T-helper 2 cell treated with Interferon-gamma antibody and Interleukin-4, amounts not matched to agents 100 ng/mL and 5 ng/mL, for 36 hours (primary cell): ENCODE results near the gene CNTF. TPM values are rescaled to one million over a fixed set of nuclear protein-coding genes. Genes with fewer than 3 reads are reported as not detected.

Experiments
- intact Hi-C: fragments of 100-400 bp; cut with micrococcal nuclease; formaldehyde crosslinking; loops from one replicate; pipeline ENCODE4 v1.15.1; 2023
- total RNA-seq: library from RNA; stranded (reverse); gene quantifications from 2 replicates; pipeline ENCODE4 v1.2.3, GENCODE V29; 2022

The CNTF gene, protein sequence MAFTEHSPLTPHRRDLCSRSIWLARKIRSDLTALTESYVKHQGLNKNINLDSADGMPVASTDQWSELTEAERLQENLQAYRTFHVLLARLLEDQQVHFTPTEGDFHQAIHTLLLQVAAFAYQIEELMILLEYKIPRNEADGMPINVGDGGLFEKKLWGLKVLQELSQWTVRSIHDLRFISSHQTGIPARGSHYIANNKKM
- 3.6 and 4.6 TPM in 2 replicates for total RNA-seq

DNA sequence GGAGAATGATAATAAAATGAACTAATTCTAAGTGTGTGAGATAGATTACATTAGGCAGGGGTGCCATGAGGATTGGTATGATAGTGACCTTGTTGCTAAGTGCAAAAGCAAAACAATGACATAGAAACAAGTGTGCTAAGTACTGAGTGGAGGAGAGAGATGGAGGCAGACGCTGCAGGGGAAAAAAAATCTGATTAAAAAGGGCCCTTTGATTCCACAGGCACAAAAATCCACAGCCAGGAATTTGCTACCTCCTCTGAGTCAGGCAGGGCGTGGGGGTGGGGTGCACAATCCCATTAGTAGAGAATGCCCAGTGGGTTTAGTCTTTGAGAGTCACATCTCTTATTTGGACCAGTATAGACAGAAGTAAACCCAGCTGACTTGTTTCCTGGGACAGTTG lies at the start of gene CNTF:
CNTF (plus strand) TSS at position 322 of the 400 bp plus-strand sequence. CDS start 88 bp downstream, outside the sequence.
- intact Hi-C loops, result no loop called here

DNA sequence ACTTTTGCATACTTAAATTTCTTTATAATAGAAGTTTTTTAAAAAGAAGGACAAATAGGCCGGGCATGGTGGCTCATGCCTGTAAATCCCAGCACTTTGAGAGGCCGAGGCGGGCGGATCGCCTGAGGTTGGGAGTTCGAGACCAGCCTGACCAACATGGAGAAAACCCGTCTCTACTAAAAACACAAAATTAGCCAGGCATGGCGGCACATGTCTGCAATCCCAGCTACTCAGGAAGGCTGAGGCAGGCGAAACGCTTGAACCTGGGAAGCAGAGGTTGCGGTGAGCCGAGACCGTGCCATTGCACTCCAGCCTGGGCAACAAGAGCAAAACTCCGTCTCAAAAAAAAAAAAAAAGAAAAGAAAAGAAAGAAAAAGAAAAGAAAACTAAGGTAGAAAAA lies 49.6 kb upstream of the CNTF start:
- intact Hi-C loops, result loop anchor here (1.0 kb wide), 1 partner anchor 48 kb away; no protein-coding TSS in a partner anchor

DNA sequence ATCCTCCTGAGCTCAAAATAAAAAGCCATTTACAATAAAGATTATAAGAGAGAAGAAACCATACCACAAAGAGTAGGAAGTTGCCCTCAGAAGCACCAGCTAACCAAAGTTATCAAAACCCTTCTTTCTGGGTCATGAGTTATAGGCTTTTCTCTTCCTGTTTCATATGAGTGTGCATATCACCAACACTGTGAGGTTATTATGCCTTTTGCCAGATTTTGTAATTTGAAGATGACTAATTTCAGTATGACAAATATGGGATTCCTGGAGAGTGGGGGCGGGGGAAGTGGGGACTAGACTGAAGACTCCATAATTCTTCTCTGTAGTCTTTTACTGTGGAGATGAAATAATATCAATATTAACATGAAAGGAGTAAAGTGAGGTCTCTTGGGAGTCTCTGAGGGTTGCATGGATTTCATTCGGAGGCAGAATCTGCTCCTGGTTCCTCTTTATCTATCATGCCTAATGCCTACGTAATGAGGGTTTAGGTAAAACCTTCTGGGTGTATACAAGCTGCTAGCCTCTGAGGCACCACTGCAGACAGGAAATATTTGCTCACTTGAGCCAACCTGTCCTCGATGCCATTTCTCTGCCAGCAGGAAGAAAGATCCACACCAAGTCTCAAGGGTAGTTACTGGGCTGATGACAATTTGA lies 48.9 kb upstream of the CNTF start:
- intact Hi-C loops, result loop anchor here (1.0 to 2.0 kb wide), 2 partner anchors 48 to 781 kb away; no protein-coding TSS in a partner anchor

DNA sequence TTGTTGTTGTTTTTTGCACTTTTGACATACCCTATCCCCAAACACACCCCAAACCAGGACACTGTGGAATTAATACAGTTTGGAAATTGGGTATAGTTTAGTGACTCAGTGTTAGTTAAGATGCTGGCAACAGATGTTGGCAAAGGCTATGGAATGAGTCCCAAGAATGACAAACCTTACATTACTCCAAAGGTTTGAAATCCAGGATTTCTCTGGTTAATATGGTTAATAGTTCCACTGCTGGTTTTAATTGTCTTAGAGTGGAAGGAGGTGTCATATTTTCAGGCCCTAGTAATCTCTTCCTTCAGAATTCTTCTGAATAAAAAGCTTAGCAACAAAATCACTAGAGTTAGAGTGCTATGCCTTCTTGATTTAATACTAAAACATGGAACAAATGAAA lies 47.6 kb upstream of the CNTF start:
- intact Hi-C loops, result loop anchor here (2.0 to 5.0 kb wide), 4 partner anchors 42 to 1148 kb away; partner anchors contain the start of gene SLC43A3

DNA sequence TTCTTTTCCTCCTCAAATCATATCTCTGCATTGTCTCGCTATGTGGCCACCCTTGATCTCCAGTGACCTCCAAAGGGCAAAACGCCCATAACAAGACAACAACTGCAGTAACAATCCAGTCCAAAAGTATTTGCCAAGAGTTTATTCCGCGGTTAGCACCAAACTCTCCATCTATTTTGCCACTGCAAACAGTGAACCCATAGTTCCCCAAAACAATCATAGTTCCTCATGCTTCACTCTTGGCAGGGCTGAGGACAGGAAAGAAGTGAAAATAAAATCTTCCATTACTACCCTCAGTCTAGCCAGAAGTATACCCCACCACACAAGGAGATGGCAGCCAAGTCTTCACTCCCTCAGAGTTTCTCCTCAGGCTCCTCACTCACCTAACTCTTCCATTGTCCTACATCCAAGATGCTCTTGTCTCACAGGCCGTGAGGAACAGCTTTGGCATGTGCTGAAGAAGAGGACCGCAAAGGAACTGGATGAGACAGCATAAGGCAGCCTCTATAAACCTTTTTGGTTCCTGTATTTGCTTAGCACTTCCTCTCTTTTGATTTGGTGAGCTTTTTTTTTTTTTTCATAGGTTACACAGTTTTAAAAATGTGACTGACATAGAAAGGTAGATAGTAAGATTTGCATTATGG lies 47.0 kb upstream of the CNTF start, which contains the start of gene LPXN:
LPXN (minus strand) TSS at position 480 of the 644 bp plus-strand sequence; CDS start at position 396, 84 bp downstream.
- intact Hi-C loops, result loop anchor here (1.0 to 5.0 kb wide), 5 partner anchors 42 to 1148 kb away; partner anchors contain the start of gene SLC43A3

DNA sequence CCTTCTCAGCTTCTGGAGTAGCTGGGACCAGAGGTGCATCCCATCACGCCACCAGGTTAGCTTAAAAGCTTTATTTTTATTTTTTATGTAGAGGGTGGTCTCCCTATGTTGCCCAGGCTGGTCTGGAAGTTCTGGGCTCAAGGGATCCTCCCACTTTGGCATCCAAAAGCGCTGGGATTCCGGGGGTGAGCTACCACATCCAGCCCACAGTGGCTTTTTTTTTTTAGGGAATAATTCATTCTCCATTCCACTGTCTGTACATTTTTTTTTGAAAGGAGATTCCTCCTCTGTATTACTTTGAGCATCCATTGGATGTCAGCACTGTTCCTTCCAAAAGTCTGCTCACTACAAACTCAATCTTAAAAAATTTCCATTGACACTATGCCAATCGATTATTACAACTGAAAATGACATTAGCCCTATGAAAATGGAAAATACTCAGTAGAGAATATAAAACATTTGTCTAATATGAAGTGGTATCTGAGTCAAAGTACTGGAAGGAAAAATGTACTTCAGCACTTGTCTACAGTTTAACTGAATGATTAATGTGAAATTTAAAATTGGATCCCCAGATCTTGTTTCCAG lies 45.5 kb upstream of the CNTF start:
- intact Hi-C loops, result loop anchor here (1.0 to 5.0 kb wide), 5 partner anchors 40 to 1150 kb away; partner anchors contain the start of genes SLC43A3 and TIMM10

DNA sequence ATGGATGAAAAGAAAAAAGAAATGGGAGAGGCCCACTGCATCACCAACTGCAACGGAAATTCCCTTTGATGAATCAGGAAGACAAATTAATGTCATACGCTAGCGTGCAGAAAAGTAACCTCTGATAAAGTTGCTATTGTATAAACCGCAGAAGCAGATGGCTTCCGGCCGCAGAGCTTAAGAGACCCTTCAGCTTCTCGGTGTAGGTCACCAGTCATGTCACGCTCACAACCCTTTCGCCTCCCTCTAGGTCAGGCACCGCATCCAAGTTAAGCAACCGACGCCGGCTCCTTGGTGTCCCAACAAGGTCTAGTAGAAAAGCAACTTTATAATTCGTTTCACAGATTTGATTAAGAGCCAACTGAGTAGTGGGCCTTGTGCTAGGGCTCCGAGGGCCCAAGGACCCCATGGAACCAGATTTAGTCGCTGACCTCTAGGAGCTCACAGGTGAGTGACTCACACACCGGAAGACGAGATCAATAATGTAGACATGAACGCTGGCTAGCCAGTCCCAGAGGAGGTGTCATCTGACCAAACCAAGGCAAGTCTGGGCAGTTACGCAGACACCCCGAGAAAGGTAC lies 44.8 kb upstream of the CNTF start:
- intact Hi-C loops, result loop anchor here (1.0 to 5.0 kb wide), 15 partner anchors 40 to 1252 kb away; partner anchors contain the start of genes CLP1, FAM111B, MED19 and SELENOH

DNA sequence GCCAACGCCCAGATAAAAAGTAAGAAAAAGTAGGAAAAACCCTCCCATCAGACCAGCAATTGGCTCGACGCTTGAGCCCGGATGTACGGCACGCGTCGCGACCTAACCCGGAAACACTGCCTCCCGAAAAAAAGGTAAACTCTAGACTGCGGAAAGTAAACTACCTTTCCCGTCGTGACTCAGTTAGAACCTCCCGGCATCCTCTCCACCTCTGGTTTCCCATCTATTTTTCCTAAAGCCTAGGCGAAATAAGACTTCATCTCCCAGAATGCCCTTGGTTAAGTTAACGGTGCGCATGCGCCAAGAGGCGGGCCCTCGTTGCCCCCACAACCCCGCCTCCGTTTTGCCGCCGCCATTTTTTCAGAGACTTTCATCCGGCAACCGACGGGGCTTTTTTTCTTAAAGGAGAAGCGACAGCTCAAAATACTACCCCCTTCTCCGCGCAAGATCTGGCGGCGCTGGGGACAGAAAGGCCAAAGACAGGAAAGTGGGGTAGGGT lies 44.3 kb upstream of the CNTF start:
- intact Hi-C loops, result loop anchor here (1.0 to 5.0 kb wide), 14 partner anchors 39 to 1253 kb away; partner anchors contain the start of genes CLP1, FAM111B, MED19 and SELENOH

DNA sequence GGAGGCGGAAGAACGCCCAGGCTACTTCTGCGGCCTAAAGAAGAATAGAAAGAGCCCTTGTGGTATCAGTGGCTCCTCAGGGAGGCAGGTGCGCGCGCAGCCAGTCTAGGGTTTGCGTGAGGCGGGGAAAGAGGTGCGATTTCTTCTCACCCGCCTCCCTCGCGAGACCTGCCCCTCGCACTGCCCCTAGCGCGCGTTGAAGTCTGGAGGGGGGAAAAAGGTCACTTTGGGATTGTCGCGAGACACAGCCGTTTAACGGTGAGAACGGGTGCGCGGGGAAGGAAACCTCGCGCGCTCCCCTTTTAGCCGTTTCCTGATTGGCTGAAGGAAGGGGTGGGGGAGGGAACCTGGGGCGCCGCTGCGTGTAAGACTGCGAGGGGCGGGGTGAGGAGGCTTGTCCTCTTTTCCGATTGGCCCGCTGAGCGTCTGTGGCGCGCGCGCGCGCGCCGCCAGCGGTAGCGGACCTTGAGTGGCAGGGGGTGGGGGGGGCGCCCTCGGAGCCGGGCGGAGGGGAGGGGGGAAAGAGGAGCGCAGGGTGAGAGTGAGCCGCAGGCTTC lies 43.8 kb upstream of the CNTF start, which contains the start of gene ZFP91:
ZFP91 (plus strand) TSS at position 429 of the 557 bp plus-strand sequence. CDS start 219 bp downstream, outside the sequence.
- intact Hi-C loops, result loop anchor here (1.0 to 5.0 kb wide), 15 partner anchors 39 to 1253 kb away; partner anchors contain the start of genes CLP1, FAM111B, MED19 and SELENOH

DNA sequence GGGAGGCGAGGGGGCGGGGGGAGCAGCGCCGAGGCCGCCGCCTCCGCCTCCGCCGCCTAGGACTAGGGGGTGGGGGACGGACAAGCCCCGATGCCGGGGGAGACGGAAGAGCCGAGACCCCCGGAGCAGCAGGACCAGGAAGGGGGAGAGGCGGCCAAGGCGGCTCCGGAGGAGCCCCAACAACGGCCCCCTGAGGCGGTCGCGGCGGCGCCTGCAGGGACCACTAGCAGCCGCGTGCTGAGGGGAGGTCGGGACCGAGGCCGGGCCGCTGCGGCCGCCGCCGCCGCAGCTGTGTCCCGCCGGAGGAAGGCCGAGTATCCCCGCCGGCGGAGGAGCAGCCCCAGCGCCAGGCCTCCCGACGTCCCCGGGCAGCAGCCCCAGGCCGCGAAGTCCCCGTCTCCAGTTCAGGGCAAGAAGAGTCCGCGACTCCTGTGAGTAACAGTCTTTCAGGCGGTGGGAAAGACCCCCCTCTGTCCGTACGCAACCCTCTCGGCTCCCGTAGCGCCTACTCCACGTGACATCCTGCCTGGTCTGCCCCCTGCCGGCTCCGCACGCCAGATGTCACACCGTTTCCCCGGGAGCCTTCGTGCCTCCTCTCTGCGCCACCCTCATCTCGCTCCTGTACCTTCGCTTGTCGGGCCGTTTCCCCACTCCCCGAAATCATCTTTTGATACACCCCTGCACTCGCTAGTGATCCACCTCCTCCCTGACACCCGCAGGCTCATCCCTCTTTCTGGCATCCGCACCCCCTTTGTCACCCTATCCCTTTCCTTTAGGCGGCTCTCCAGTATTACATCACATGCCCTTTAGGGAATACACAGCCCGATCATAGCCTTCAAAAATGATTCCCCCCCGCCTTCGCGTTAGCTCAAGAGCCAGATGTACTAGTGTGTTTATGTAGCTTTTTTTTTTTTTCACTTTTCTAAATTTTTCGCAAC lies 43.0 kb upstream of the CNTF start:
- intact Hi-C loops, result loop anchor here (1.0 to 5.0 kb wide), 8 partner anchors 38 to 1175 kb away; partner anchors contain the start of genes FAM111B, SLC43A3, STX3 and UBE2L6

DNA sequence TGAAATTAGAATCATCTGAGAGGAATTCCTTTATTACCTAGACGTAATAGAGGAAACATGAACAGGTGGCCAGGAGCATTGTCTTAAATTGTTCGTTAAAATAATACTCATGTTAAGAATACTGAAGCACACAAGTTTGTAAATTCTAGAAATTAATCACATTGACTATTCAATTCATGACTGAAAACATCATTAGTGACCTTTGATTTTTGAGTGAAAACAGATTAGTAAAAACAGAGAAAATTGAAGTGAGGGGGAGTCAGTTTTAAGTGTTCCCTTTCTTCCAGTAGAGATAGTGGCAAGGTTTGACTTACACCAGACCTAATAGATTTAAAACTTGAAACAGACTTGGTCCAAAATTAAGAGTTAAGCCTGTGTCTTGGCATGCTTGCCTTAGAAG lies 42.2 kb upstream of the CNTF start:
- intact Hi-C loops, result no loop called here

DNA sequence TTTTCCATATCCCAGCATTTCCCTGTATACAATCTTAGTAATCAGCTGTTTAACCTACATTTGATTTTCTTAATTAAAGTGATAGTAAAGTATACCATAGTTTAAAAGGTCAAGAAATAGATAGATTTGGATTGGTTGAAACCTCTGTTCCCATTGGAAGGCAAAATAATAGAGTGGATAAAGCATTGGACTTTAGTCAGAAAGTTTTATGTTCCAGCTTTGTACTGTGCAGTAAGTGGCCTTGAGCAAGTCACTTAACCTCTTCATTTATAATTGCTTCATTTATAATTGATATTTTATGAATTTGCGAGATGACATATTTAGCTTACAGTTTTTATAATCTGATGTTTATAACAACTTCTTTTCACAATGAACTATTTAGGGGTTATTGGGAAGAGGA lies 40.0 kb upstream of the CNTF start:
- intact Hi-C loops, result loop anchor here (2.0 kb wide), 1 partner anchor 14 kb away; no protein-coding TSS in a partner anchor

DNA sequence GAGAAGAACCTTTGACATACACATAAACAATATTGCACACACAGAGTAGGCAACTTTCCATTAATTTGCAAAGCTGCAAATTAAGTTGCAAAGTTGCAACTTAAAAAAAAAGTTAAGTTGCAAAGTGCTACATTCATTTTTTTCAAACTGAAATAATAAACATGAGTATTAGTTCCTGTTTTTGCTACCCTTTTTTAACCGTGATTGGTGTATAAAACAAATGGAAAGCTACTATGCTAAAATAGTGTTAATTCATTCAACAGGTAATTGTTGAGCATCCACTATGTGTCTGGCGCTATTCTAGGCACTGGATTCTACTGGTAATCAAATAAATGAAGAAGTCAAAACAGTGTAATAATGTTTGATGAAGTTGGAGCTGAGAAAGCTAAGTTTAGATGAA lies 35.5 kb upstream of the CNTF start:
- intact Hi-C loops, result no loop called here

DNA sequence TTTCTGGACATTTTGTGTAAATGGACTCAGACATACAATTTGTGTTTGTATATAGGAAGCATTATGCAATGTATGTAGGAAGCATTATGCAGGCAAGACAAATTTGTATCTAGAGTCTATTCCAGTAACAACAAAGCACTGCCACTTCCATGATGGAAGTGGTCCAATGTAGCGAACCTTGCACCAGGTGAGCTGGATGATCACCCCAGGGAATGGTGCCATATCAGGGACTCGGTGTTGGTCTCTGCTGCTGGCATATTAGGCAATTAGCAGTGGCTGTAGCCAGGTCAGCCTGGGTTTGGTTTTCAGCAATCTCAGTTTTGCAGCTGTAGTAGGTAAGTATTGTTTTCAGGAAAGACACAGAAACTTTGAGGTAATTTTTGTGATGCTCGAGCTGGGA lies 30.8 kb upstream of the CNTF start:
- intact Hi-C loops, result no loop called here

DNA sequence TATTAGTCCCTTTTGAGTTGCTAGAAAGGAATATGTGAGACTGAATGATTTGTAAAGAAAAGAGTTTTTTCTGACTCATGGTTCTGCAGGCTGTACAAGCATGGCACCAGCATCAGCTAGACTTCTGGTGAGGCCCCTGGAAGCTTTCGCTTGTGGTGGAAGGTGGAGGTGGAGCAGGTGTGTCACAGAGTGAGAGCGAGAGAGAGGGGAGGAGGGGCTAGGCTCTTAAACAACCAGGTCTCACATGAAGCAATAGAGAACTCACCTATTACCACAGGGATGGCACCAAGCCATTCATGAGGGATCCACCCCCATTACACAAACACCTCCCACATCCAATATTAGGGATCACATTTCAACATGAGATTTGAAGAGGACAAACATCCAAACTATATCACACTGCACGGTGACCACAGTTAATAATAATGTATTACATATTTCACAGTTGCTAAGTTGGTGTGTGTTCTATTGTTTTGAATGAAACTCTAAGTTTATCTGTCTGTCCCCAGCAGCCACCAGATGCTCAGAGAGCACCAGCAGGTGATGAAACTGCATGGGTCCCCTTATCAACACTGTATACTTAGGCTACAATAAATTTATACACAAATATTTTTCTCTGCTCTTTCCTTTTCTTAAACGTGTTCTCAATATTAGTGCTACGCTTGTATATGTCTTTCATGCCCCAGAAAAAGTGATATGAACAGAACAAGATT lies 29.5 kb upstream of the CNTF start:
- intact Hi-C loops, result no loop called here

DNA sequence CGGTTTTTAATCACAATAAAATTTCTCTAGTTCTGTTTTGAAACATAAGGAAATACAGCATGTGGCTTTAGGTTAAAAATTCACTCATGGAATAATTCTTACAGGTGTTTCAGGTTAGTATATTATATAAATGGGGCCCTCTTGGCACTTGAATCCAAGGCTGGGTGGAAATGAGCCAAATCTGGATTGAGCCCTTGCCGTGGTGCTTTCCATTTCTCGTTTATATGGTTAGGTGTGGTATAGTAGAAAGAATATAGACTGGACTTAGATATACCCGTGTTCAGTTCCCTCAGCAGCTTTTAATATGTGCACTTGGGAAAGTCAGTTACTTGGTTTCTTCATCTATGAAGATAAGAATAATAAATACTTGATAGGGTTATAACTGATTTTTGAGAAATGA lies 27.6 kb upstream of the CNTF start:
- intact Hi-C loops, result no loop called here

DNA sequence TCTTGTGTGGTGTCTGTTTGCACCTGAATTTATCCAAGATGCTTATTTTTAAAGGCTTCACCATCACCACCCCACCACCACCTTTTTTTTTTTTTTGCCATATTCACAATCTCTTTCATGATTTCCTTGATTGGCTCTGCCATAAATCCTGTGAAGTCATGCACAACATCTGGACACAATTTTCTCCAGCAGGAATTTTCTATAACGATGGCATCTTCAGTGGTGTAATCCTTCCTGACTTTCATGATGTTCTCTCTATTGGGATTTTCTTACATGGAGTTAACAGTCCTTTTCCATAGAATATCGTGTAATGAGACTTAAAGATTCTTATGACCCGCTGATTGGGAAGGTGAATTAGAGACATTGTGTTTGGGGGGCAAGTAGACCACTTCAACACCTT lies 25.8 kb upstream of the CNTF start:
- intact Hi-C loops, result loop anchor here (2.0 kb wide), 1 partner anchor 14 kb away; no protein-coding TSS in a partner anchor

DNA sequence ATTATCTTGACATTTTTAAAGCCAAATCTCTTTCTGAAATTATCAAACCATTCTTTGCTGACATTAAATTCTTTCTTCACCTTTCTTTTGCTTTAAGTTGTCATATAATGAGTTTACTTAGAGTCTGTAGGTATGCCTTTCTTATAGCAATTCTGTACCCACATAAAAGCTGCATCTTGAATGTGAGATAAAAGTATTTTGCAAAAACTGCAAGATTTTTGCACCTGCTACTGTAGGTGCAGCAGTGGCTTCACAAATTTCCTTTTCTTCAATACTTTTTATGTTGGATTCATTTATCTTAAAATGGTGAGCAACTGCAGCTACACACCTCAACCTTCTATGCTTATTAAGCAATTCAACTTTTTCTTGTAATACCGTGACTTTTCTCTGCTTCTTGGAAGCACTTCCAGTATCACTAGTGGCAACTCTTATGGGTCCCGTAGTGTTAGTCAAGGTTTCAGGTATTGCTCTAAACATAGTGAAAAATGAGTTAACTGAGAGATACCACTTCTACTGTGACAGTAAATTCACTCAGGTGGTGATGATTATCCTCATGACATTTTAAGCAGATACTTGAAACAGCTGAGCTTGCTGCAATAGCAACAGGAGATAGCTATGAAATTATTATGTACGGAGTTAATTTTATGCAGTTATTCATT lies 24.9 kb upstream of the CNTF start:
- intact Hi-C loops, result loop anchor here (2.0 kb wide), 1 partner anchor 15 kb away; no protein-coding TSS in a partner anchor
